Breast epithelium (tissue), 3 donors: ENCODE results near the gene SUGP2.

Experiments
- POLR2A ChIP-seq: fragments of 450-650 bp; IDR thresholded peaks from one replicate; pipeline ENCODE4 v1.6.1; 2016; ENCODE audit warnings: antibody characterized with exemption, mild to moderate bottlenecking, moderate library complexity
- TF ChIP-seq, protein P1 (sequence below), 3 donors: fragments of 450-650 bp; IDR thresholded peaks; one replicate each; pipeline ENCODE4 v1.5.1; 2016 to 2017; ENCODE audit warnings: antibody characterized with exemption in 3 of 3, mild to moderate bottlenecking in 3 of 3, moderate library complexity in 3 of 3

GRCh38 chr19:18943465-18943864 lies 89.9 kb downstream of the SUGP2 start:
- TF ChIP-seq, protein P1, sequence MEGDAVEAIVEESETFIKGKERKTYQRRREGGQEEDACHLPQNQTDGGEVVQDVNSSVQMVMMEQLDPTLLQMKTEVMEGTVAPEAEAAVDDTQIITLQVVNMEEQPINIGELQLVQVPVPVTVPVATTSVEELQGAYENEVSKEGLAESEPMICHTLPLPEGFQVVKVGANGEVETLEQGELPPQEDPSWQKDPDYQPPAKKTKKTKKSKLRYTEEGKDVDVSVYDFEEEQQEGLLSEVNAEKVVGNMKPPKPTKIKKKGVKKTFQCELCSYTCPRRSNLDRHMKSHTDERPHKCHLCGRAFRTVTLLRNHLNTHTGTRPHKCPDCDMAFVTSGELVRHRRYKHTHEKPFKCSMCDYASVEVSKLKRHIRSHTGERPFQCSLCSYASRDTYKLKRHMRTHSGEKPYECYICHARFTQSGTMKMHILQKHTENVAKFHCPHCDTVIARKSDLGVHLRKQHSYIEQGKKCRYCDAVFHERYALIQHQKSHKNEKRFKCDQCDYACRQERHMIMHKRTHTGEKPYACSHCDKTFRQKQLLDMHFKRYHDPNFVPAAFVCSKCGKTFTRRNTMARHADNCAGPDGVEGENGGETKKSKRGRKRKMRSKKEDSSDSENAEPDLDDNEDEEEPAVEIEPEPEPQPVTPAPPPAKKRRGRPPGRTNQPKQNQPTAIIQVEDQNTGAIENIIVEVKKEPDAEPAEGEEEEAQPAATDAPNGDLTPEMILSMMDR (IDR thresholded peaks at IDR 0.05): no peak
- TF ChIP-seq POLR2A: no peak
